ENCODE measurements around the gene KRTAP12-1. TPM values are rescaled to one million over a fixed set of nuclear protein-coding genes. Genes with fewer than 3 reads are reported as not detected.

KRTAP12-1 gene
- total and polyA plus RNA-seq, 2 of the 8 experiments (the other 6 are each of a cell fraction or from before 2014, with no cell fraction given) = 0.50 to 0.73 TPM

- H2BK5ac ChIP-seq (ENCODE audit: low read depth, low read length) = no peak overlapping the region
- no peak overlapping the region for H3K4ac ChIP-seq (replicated peaks; ENCODE audit: insufficient read length, low read depth, low read length)
- H4K20me1 ChIP-seq (replicated peaks in 1 of 2; ENCODE audit: control insufficient read depth in 1 of 2, insufficient read depth in 2 of 2, low read length in 2 of 2) = no peaks in the 10 kb centered on the region
- H3K79me1 ChIP-seq (ENCODE audit: low read depth, low read length) = no peaks in the 10 kb centered on the region
- no peak overlapping the region for H2BK120ac ChIP-seq (replicated peaks; ENCODE audit: low read depth, low read length)
- no peak overlapping the region for H3K27ac ChIP-seq (ENCODE audit: low read depth, low read length)
- no peak for FAIRE-seq
- H3K23me2 ChIP-seq (ENCODE audit: low read depth, low read length) = peaks cover 24% of the 10 kb centered on the region
- H3K4me1 ChIP-seq (replicated peaks in 1 of 4; ENCODE audit: control insufficient read depth in 3 of 4, insufficient read depth in 4 of 4, low read length in 3 of 4) = peaks cover 5 to 48% (median 30%) of the 10 kb centered on the region in 4 experiments
- WGBS, 2 experiments (ENCODE audit: extremely low coverage in 1 of 2, insufficient coverage in 1 of 2, insufficient read length in 1 of 2, insufficient replicate concordance in 2 of 2, low coverage in 1 of 2, low lambda C conversion rate in 2 of 2, missing lambda C conversion rate in 1 of 2) = 83% methylated on average over 10 of the region's 10 CpGs; no CpG with 5 or more reads in 1 of the 2 experiments
- no peaks in the 10 kb centered on the region for H3K9me3 ChIP-seq (ENCODE audit: insufficient read depth in 2 of 2, low read depth in 1 of 2, low read length in 1 of 2)
- H3K4me2 ChIP-seq (ENCODE audit: insufficient read depth in 1 of 2, low read depth in 2 of 2, low read length in 2 of 2) = no peak overlapping the region; a peak in 1 of 4 replicates
- H3K18ac ChIP-seq (ENCODE audit: extremely low read depth, low read length) = 0 out of 2 replicates have a peak overlapping the region, but pooled peaks have one; percentile 35
- no peak overlapping the region for H4K5ac ChIP-seq (ENCODE audit: insufficient read length, low read depth, low read length)
- no peak overlapping the region for H3K9ac ChIP-seq (replicated peaks in 1 of 4; ENCODE audit: extremely low read depth in 1 of 4, low read depth in 3 of 4, low read length in 3 of 4)
- no peak overlapping the region for H3K4me3 ChIP-seq (ENCODE audit: extremely low read depth in 1 of 4, insufficient read depth in 2 of 4, low read depth in 3 of 4, low read length in 4 of 4)
- ChIA-PET POLR2A (ENCODE audit: partially characterized antibody) (interaction anchor here (1.1 to 1.3 kb wide), 2 partner anchors 16 to 87 kb away, joined by 3 to 4 read pairs; partner anchors contain the start of gene UBE2G2), CTCF (ENCODE audit: partially characterized antibody) (interaction anchor here (0.9 to 2.5 kb wide), 5 partner anchors 11 to 167 kb away, joined by 3 to 14 read pairs (median 4); no protein-coding TSS in a partner anchor)
- TF ChIP-seq E2F6 (IDR thresholded peaks at IDR 0.05) (no peak), SIRT6 (IDR thresholded peaks at IDR 0.05; ENCODE audit: low read length) (no peak), EP300 (IDR thresholded peaks at IDR 0.05; ENCODE audit: borderline replicate concordance in 1 of 2, low read depth in 2 of 2, low read length in 2 of 2) (no peak), GABPA (IDR thresholded peaks at IDR 0.05; ENCODE audit: borderline replicate concordance, insufficient read depth, low read length) (no peak), TAF7 (optimal IDR thresholded peaks at IDR 0.05; ENCODE audit: borderline replicate concordance, low read depth, low read length) (no peak)
- no peak overlapping the region for H4K8ac ChIP-seq (ENCODE audit: extremely low read depth, insufficient read depth, low read length)
- peak in 1 of 2 experiments; percentile 24 for DNase-seq (ENCODE audit: low read depth in 1 of 2, low spot score in 2 of 2)
- H2AK5ac ChIP-seq (ENCODE audit: low read depth, low read length) = peak overlapping the region; percentile 45; the same call in 1 of the 2 replicates
- H3K23ac ChIP-seq (ENCODE audit: insufficient read length) = no peak overlapping the region
- peak overlapping the region; percentile 70 for H4K91ac ChIP-seq (replicated peaks; ENCODE audit: insufficient read length, low read length)
- no peaks in the 10 kb centered on the region for H3K79me2 ChIP-seq (ENCODE audit: control insufficient read depth in 1 of 2, insufficient read depth in 2 of 2, low read length in 2 of 2)
- 0 out of 2 replicates have a peak overlapping the region, but pooled peaks have one; percentile 36 for H2BK15ac ChIP-seq (ENCODE audit: low read length)
- H3K27me3 ChIP-seq (replicated peaks in 1 of 4; ENCODE audit: control insufficient read depth in 3 of 4, extremely low read depth in 1 of 4, insufficient read depth in 3 of 4, low read length in 3 of 4) = peaks cover 21 to 55% (median 51%) of the 10 kb centered on the region in 4 experiments
- peak overlapping the region; percentile 93; the same call in 1 of the 2 replicates for H2BK12ac ChIP-seq (ENCODE audit: low read depth, low read length)
- no peaks in the 10 kb centered on the region for H3K36me3 ChIP-seq (ENCODE audit: control insufficient read depth in 2 of 4, insufficient read depth in 4 of 4, low read length in 3 of 4)
- no peak overlapping the region for H3K14ac ChIP-seq (ENCODE audit: insufficient read length)
- 0 out of 2 replicates have a peak overlapping the region, but pooled peaks have one; percentile 9 for H2BK20ac ChIP-seq (ENCODE audit: low read length)
- H2AFZ ChIP-seq (ENCODE audit: low read length) = no peak overlapping the region
- no peak overlapping the region for H3K56ac ChIP-seq (replicated peaks; ENCODE audit: insufficient read length, low read depth, low read length)
Observed at GRCh38 chr21:44713846-44714245, 31.9 kb upstream of the KRTAP12-1 start.

Measured in H1 (cell line).